ENCODE data around the gene WDR33. TPM values are rescaled to one million over a fixed set of nuclear protein-coding genes. Genes with fewer than 3 reads are reported as not detected.

The WDR33 gene
- total RNA-seq, 1 donor from 2014 or later: 99.7 TPM

DNA sequence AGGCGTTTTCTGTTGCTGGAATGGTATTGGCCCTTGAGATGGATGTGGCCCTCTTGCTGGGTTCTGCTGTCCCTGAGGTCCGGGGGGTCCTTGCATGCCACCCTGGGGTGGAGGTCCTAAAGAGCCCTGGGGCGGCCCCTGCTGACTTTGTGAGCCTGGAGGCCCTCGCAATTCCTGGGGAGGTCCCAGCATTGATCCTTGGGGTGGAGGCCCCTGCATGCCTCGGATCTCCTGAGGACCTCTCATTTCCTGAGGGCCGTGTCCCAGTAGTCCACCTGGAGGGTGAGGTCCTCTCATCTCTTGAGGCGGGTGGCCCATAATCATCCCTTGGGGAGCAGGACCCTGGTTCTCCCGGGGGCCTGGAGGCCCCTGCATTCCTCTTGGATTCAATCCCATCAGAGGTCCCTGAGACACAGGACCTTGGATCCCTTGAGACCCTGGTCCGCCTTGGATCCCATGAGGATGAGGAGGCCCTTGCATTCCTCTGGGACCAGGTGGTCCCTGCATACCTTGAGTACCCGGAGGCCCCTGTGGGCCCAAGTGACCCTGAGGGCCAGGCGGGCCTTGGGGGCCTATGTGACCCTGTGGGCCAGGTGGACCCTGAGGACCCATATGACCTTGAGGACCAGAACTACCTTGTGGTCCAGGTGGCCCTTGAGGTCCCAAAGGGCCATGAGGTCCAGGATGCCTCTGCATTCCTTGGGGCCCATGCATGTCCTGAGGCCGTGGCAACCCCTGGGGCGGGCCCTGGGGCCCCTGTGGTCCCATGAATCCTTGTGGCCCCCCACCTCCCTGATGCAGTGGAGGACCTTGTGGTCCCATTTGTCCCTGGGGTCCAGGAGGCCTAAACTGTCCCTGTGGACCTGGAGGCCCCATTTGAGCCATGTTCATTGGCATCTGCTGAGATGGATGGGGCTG lies 91.4 kb downstream of the WDR33 start:
- DNase-seq: no peak

GRCh38 chr2:127718271-127718670 lies 92.7 kb downstream of the WDR33 start:
- no peak for DNase-seq

GRCh38 chr2:127715778-127716449 lies 95.1 kb downstream of the WDR33 start:
- no peak for DNase-seq

DNA sequence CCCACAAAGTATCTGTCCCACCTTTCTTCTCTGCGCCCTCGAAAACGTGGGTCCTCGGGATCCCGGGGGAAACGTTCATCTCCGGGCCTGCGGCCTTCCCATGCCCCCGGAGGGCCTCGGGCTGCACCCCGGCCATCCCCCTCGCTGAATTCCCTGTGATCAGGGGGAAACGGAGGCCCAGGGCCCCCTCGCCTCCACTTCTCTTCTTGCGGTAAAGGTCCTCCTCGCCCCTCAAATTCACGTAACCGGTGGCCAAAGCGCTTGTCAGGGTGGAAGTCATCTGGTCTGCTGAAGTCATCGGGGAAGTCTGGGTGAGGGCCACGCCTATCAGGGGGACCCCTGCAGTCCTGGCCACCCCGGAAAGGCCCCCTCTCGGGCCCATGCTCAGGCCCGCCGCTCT lies 97.4 kb downstream of the WDR33 start:
- DNase-seq: no peak

DNA sequence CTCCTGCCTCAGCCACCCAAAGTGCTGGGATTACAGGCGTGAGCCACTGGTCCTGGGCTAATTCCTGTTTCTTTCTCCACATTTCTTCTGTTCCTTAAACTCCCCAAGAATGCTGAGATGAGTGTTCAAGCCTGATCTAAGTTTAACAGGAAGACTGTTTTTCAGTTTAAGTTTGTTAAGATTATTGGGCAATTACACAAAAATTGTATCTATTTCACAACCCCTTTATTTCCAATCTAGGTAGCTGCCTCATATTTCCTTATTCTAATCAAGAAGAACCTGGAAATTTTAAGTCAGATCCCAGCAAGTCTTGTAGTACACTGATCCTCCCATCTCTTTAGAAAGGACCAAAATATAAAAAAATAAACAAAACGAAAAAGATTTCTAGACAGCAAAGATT lies 98.0 kb downstream of the WDR33 start:
- no peak for DNase-seq

DNA sequence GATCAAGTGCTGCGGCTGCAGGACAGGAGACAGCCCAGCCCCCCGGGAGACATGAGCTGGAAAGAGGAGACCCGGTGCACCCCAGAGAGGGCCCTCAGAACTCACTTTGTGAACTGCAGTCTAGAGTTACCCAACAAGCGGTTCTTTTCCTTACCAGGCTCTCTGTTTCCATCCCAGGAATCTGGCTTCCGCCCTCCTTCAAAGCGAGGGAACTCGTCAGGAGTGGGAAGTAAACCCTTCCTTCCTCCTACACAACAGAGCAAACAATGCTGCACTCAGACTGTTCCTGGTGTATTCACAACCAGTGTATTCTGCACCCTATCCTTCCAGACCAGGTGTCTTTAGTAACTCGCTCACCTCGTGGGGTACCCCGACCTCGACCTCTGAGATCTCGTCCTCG lies 101.6 kb downstream of the WDR33 start:
- no peak for DNase-seq

DNA sequence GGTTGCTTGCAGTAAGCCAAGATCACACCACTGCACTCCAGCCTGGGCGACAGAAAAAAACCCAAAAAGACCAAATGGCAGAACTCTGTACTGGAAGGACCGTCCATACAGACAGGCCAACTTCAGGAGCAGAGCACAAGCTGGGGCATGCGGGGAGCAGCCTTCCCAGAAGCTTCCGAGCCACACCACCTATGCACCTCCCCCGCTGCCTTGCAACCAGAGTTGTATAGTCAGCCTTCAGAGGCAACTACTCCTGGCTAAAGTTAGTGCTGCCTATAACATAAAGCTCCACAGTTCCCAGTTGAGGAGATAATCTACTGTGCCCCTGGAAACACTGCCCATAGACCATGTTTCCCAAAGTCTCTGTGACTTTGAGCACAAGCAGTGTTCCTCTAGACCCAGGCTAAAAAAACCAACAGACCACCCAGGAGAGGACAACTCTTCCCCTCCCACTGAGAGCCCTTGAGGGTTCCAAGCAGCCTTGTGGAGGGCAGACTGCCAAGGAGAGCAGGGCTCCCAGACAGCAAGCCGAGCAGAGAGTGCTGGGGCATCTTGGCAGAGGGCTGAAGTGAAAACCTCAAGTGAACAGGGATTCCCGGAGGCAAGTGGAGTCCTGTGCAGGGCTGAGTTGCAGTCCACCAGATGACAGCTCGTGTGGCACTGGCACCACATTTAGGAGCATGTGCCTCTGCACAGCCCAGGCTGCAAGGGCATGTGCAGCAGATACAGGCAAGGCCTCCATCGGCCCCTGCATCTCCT lies 102.9 kb downstream of the WDR33 start:
- DNase-seq: no peak

GRCh38 chr2:127706215-127706990 lies 104.6 kb downstream of the WDR33 start:
- no peak for DNase-seq

GRCh38 chr2:127705391-127706065 lies 105.4 kb downstream of the WDR33 start:
- no peak for DNase-seq

DNA sequence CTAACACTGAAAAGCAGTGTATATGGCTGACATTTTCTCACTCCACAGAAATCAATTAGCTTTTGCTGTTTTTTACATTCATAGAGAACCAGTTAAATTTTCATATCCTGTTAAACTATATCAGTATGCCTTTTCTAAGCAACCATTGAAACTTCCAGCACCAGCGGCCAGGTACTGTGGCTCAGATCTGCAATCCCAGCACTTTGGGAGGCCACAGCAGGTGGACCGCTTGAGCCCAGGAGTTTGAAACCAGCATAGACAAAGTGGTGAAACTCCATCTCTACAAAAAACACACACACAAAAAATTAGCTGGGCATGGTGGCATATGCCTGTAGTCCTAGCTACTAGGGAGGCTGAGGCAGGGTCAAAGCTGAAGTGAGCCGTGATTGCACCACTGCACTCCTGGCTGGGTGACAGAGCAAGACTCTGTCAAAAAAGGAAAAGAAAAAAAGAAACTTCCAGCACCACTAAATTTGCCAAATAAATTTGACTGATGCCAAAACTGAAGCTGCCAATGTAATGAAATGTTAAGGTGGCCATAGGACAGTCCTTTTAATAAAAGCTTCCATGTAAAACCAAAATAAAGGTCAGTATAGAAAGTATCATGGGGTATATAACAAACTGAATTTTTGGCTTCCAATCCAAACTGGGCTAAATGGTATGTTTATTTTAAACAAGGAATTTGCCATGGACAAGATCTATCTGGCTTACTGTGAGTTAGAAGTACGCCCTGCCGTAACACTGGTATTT lies 106.2 kb downstream of the WDR33 start:
- no peak for DNase-seq

DNA sequence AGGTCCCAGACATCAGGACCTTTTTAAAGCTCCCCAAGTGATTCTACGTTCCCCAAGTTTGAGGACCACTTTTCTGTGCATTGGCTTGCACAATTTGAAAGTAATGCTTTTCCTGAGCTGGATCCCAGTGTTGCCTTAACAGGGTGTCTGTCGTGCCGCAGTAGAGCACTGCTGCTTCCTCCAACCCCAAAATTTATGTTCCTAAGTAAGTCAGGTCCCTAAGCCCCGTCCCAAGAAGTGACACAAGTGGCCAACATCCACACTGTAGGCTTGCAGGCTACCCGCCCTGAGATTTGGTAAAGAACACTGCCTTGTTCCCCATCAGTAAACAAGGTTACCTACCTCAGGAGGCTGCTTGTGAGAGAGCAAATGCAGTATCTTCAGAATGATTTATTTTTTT lies 107.7 kb downstream of the WDR33 start:
- no peak for DNase-seq

DNA sequence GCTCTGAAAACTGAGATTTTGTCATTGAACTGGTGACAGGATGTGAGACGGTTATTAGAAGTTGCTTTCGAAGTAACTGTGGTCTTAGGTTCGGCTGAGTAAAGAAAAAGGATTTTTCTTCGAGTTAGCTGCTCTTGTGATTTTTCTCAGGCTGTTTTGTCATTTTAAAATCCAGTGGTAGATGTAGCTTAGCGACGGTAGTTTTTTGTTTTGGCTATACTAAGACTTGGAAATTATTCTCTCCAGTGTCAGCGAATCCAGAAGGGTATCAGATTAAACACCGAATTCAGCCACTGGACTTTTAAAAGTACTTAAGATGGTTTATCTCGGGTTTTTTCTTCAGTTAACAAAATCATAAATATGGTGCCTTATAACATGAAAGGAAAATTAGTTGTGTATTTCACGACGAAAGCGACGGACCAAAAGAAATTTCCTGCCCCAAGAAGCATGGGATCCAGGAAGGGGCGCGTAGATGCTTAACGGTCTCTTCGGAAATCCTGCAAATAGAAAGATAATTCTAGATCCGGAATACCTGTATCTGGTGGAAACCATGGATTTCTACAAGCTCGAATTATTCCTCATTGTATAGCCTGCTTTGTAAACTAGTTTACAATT lies 108.5 kb downstream of the WDR33 start:
- no peak for DNase-seq

DNA sequence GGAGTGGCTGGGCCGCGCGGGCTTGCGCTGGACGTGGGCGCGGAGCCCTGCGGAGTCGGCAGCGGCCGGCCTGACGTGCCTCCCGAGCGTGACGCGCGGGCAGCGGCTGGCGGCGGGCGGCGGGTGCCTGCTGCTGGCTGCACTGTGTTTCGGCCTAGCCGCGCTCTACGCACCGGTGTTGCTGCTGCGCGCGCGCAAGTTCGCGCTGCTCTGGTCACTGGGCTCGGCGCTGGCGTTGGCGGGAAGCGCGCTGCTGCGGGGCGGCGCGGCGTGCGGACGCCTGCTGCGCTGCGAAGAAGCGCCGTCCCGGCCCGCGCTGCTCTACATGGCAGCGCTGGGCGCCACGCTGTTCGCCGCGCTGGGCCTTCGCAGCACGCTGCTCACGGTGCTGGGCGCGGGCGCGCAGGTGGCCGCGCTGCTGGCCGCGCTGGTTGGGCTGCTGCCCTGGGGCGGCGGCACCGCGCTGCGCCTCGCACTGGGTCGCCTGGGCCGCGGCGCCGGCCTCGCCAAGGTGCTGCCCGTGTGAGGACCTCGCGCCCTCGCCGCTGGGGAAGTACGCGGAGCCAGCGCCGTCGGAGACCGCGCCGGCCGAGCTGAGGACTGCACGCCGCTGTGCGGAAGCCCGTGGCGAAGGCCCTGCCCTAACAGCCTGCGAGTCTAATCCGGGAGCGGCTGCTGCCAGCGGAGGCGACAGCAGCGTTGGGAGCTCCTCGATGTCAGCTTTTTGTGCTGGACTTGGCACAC lies 109.1 kb downstream of the WDR33 start:
- peak; percentile 77 for DNase-seq

GRCh38 chr2:127701193-127701650 lies 109.7 kb downstream of the WDR33 start, which contains the start of gene SFT2D3:
SFT2D3 (plus strand) TSS chr2:127701497; CDS start chr2:127701529, 32 bp downstream.
- DNase-seq: peak; percentile 90

DNA sequence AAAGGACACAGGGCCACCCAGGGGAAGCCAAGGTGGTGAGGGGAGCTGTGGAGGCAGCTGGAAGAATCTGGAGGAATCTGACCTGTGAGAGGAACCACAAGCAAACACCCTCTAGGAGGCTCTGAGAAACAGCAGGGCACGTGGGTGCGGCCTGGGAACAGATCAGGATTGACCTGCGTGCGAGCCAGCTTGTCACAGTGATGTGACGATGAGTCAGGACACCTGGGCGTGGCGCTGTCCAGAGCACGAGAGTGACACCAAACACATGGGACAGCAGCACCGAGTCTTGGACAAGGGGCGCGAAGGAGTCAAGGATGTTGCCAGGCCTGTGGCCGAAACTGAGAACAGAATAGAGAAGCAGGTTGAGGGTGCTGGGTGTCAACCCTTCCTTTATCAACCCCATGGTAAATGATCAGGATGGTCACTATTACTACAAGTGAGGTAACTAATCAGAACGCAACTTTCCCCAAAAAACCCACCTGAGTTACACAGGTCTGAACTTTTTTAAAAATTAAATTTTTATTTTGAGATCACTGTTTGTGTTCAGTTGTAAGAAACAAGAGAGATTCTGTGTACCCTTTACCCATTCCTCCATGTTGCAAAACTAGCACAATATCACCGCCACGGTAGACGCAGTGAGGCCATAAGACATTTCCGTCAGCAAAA lies 110.3 kb downstream of the WDR33 start:
- DNase-seq: no peak

- DNase-seq: no peak
Measured at GRCh38 chr2:127698553-127699355, 112.2 kb downstream of the WDR33 start.

DNA sequence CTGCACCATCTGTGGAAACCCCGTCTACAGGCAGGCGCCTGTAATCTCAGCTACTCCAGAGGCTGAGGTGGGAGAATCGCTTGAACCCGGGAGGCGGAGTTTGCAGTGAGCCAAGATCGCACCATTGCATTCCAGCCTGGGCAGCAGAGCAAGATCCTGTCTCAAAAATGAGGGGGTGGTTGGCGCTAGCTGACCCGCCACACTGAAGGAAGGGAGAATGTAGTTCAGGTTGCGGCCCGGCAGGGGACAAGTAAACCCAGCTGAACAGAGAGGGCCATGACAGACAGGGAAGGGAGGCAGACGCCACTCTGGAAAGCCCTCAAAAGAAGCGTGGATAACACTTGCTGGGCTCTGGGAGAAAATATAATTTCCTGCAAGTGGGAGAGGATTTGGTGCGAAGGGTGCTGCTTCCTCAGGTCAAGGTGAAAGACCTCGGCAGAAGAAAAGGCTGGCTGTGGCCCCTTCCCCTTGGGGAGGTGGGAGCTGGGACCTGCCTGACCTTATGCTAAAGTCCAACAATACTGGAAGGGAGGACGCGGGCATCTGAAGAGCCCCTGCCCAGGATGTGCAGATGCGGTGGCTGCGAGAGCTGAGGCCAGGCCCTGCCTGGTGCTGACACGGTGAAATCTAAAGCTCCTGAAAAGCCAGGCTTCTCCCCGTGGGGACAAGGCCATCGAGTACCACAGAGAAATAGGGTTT lies 113.3 kb downstream of the WDR33 start:
- DNase-seq: no peak
